Memory B cell (primary cell): ENCODE measurements around the gene SYMPK.

ENCODE experiments used
- ATAC-seq: fragments of 150-1000 bp; cut with Tn5 transposase; 2 replicates; pipeline ENCODE4 v1.10.0; 2021; ENCODE audit warnings: low read depth, mild to moderate bottlenecking, moderate library complexity
- DNase-seq, 2 donors: peaks; one replicate each; pipeline ENCODE4 v3.0.0; 2022; ENCODE audit warnings: low spot score in 2 of 2
- H3K27ac Mint-ChIP-seq: one replicate; pipeline ENCODE4 v1.8.0; 2022; ENCODE audit warnings: mild to moderate bottlenecking, moderate library complexity, mixed read lengths
- H3K27me3 Mint-ChIP-seq: one replicate; pipeline ENCODE4 v1.8.0; 2022; ENCODE audit warnings: mixed read lengths
- H3K36me3 Mint-ChIP-seq: one replicate; pipeline ENCODE4 v1.8.0; 2022; ENCODE audit warnings: mild to moderate bottlenecking, mixed read lengths
- H3K4me1 Mint-ChIP-seq: one replicate; pipeline ENCODE4 v1.8.0; 2022; ENCODE audit warnings: mixed read lengths
- H3K4me3 Mint-ChIP-seq: one replicate; pipeline ENCODE4 v1.8.0; 2022; ENCODE audit warnings: mild to moderate bottlenecking, moderate library complexity, mixed read lengths
- H3K9me3 Mint-ChIP-seq: one replicate; pipeline ENCODE4 v1.8.0; 2022; ENCODE audit warnings: mixed read lengths

Gene SYMPK

GRCh38 chr19:45862564-45863334 is at the start of gene SYMPK:
TSS of gene SYMPK (minus strand) at chr19:45863147. CDS start at chr19:45854495, 8,652 bp downstream.
- H3K9me3 Mint-ChIP-seq, result no peaks in the 10 kb centered on the region
- peak within 1 kb of the TSS; percentile 87 for H3K27ac Mint-ChIP-seq
- H3K36me3 Mint-ChIP-seq, result peaks cover 10% of the 10 kb centered on the region
- peaks cover 25% of the 10 kb centered on the region for H3K4me1 Mint-ChIP-seq
- peak; percentile 93 to 97 for DNase-seq
- H3K27me3 Mint-ChIP-seq, result peaks cover 17% of the 10 kb centered on the region
- H3K4me3 Mint-ChIP-seq, result peak within 1 kb of the TSS; percentile 93
- peak; percentile 94 for ATAC-seq

DNA sequence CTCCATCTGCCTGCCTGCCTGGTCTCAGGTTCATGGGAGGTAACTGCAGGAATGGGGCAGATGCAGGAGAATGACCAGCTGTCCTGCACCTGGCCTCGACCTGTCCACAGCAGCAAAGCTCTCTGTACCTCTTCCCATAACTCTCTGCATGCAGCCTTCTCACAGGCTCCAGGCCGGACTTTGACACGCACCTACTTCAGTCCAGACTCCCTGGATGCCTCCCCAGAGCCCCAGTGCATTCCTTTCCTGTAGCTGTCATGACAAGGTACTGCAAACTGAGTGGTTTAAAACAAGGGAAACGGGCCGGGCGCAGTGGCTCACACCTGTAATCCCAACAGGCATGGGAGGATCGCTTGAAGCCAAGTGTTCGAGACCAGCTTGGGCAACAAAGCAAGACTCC is 48.3 kb upstream of the SYMPK start:
- H3K27ac Mint-ChIP-seq, result no peak overlapping the region
- ATAC-seq (no peak), DNase-seq (no peak)
- no peaks in the 10 kb centered on the region for H3K9me3 Mint-ChIP-seq
- H3K4me1 Mint-ChIP-seq, result no peaks in the 10 kb centered on the region
- peaks cover 2% of the 10 kb centered on the region for H3K36me3 Mint-ChIP-seq
- H3K4me3 Mint-ChIP-seq, result no peak overlapping the region
- peaks cover 26% of the 10 kb centered on the region for H3K27me3 Mint-ChIP-seq

GRCh38 chr19:45908956-45909355 is 46.0 kb upstream of the SYMPK start:
- H3K4me3 Mint-ChIP-seq, result no peak overlapping the region
- H3K9me3 Mint-ChIP-seq, result no peaks in the 10 kb centered on the region
- no peak for ATAC-seq
- no peak for DNase-seq
- H3K27me3 Mint-ChIP-seq, result peaks cover 24% of the 10 kb centered on the region
- no peak overlapping the region for H3K27ac Mint-ChIP-seq
- H3K36me3 Mint-ChIP-seq, result peaks cover 2% of the 10 kb centered on the region
- H3K4me1 Mint-ChIP-seq, result no peaks in the 10 kb centered on the region

DNA sequence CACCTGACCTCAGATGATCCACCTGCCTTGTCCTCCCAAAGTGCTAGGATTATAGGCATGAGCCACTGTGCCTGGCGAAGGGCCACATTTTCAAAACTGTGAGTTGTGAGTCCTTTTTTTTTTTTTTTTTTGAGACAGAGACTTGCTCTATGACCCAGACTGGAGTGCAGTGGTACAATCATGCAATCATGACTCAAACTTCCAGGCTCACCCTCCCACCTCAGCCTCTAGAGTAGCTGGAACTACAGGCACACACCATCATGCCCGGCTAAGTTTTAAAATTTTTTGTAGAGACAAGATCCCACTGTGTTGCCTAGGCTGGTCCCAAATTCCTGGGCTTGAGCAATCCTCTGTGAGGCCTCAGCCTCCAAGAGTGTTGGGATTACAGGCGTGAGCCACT is 43.3 kb upstream of the SYMPK start:
- DNase-seq, result no peak
- no peak for ATAC-seq
- H3K27ac Mint-ChIP-seq, result no peak overlapping the region

GRCh38 chr19:45905011-45905410 is 42.1 kb upstream of the SYMPK start:
- Mint-ChIP-seq H3K4me3 (no peak overlapping the region), H3K36me3 (peaks cover 4% of the 10 kb centered on the region), H3K27me3 (peaks cover 11% of the 10 kb centered on the region), H3K4me1 (peaks cover 13% of the 10 kb centered on the region), H3K9me3 (no peaks in the 10 kb centered on the region), H3K27ac (no peak overlapping the region)
- ATAC-seq, result no peak
- no peak for DNase-seq

More for the DNA sequence above, 43.3 kb upstream of the SYMPK start:
- Mint-ChIP-seq H3K27me3 (peaks cover 17% of the 10 kb centered on the region), H3K4me1 (peaks cover 5% of the 10 kb centered on the region), H3K36me3 (peaks cover 2% of the 10 kb centered on the region), H3K4me3 (no peak overlapping the region), H3K9me3 (no peaks in the 10 kb centered on the region)

GRCh38 chr19:45902651-45903625 is 40.0 kb upstream of the SYMPK start:
- Mint-ChIP-seq H3K9me3 (no peaks in the 10 kb centered on the region), H3K36me3 (peaks cover 11% of the 10 kb centered on the region), H3K27me3 (peaks cover 6% of the 10 kb centered on the region), H3K27ac (peak overlapping the region; percentile 78), H3K4me3 (peak overlapping the region; percentile 98), H3K4me1 (peaks cover 14% of the 10 kb centered on the region)
- peak; percentile 82 for ATAC-seq
- peak; percentile 99 to 100 for DNase-seq

- peak within 1 kb of the TSS; percentile 98 for H3K4me3 Mint-ChIP-seq
- H3K36me3 Mint-ChIP-seq, result peaks cover 11% of the 10 kb centered on the region
- H3K9me3 Mint-ChIP-seq, result no peaks in the 10 kb centered on the region
- peak within 1 kb of the TSS; percentile 78 for H3K27ac Mint-ChIP-seq
- peaks cover 6% of the 10 kb centered on the region for H3K27me3 Mint-ChIP-seq
- no peak for ATAC-seq
- H3K4me1 Mint-ChIP-seq, result peaks cover 14% of the 10 kb centered on the region
- DNase-seq, result no peak
Measured at GRCh38 chr19:45901912-45902650, 39.1 kb upstream of the SYMPK start, which contains the start of gene MYPOP. TSS of gene MYPOP (minus strand) at chr19:45902613. CDS start at chr19:45901773, 840 bp downstream.

- DNase-seq (peak in 1 of 2 donors; percentile 43), ATAC-seq (no peak)
- H3K9me3 Mint-ChIP-seq, result no peaks in the 10 kb centered on the region
- no peak overlapping the region for H3K4me3 Mint-ChIP-seq
- peak overlapping the region; percentile 78 for H3K27ac Mint-ChIP-seq
- H3K27me3 Mint-ChIP-seq, result peaks cover 3% of the 10 kb centered on the region
- H3K36me3 Mint-ChIP-seq, result peaks cover 11% of the 10 kb centered on the region
- peaks cover 14% of the 10 kb centered on the region for H3K4me1 Mint-ChIP-seq
Measured at GRCh38 chr19:45901432-45901911, 38.5 kb upstream of the SYMPK start.

DNA sequence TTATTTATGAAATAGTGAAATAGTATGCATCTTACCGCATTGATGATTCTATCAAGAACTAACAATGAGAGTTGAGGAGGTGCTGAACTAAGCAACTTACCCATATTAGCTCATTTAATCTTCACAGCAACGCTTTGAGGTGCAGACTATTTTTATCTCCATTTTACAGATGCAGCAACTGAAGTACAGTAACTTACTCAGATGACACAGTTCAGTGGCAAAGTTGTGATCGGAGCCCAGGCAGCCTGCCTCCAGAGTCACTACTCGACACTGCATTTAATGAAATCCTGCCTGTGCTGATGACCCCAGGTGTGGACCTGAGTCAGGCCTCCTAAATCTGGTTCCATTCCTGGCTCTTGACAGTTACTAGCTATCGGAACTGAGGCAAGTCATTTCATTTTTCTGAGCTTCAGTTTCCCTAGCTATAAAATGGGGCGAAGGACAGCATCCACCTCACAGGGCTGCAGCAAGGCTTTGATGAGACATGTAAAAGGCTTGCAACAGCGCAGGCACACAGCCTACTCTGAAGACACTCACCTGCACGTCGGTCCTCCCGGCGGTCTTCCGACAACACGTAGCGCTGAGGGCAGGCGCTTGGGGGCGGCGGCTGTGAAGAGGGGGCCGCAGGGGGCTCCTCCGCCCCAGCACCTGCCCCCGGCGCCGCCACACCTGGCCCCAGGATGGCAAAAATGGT is 37.9 kb upstream of the SYMPK start:
- ATAC-seq (no peak), DNase-seq (no peak)
- no peaks in the 10 kb centered on the region for H3K9me3 Mint-ChIP-seq
- peaks cover 14% of the 10 kb centered on the region for H3K4me1 Mint-ChIP-seq
- peaks cover 2% of the 10 kb centered on the region for H3K27me3 Mint-ChIP-seq
- H3K36me3 Mint-ChIP-seq, result peaks cover 11% of the 10 kb centered on the region
- no peak overlapping the region for H3K27ac Mint-ChIP-seq
- H3K4me3 Mint-ChIP-seq, result peak overlapping the region; percentile 37

GRCh38 chr19:45899919-45900589 is 37.1 kb upstream of the SYMPK start:
- Mint-ChIP-seq H3K4me3 (peak overlapping the region; percentile 9), H3K36me3 (peaks cover 16% of the 10 kb centered on the region), H3K4me1 (peaks cover 18% of the 10 kb centered on the region), H3K27ac (no peak overlapping the region), H3K9me3 (no peaks in the 10 kb centered on the region), H3K27me3 (peaks cover 2% of the 10 kb centered on the region)
- ATAC-seq (no peak), DNase-seq (no peak)

GRCh38 chr19:45899253-45899652 is 36.3 kb upstream of the SYMPK start:
- DNase-seq (no peak), ATAC-seq (no peak)
- H3K9me3 Mint-ChIP-seq, result no peaks in the 10 kb centered on the region
- peaks cover 20% of the 10 kb centered on the region for H3K4me1 Mint-ChIP-seq
- peaks cover 2% of the 10 kb centered on the region for H3K27me3 Mint-ChIP-seq
- no peak overlapping the region for H3K27ac Mint-ChIP-seq
- peaks cover 18% of the 10 kb centered on the region for H3K36me3 Mint-ChIP-seq
- no peak overlapping the region for H3K4me3 Mint-ChIP-seq

DNA sequence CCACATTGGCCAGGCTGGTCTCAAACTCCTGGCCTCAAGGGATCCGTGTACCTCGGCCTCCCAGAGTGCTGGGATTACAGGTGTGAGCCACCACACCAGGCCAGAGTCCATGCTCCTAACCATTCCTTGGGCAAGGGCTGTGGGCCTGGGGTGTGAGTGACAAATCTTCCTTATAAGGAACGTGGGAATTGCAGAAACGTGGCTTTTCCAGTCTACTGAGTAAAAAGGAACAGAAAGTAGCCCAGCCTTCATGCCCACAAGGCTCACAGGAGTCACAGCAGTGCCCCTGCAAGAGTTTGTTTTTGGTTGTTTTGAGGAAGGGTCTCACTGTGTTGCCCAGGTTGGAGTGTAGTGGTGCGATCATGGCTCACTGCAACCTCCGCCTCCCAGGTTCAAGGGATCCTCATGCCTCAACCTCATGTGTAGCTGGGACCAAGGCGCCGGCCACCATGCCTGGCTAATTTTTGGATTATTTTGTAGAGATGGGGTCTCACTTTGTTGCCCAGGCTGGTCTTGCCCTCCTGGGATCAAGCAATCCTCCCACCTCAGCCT is 34.4 kb upstream of the SYMPK start:
- DNase-seq (no peak), ATAC-seq (no peak)
- peaks cover 18% of the 10 kb centered on the region for H3K36me3 Mint-ChIP-seq
- H3K27me3 Mint-ChIP-seq, result no peaks in the 10 kb centered on the region
- no peak overlapping the region for H3K27ac Mint-ChIP-seq
- H3K9me3 Mint-ChIP-seq, result no peaks in the 10 kb centered on the region
- peaks cover 27% of the 10 kb centered on the region for H3K4me1 Mint-ChIP-seq
- H3K4me3 Mint-ChIP-seq, result no peak overlapping the region
